Renal pelvis (tissue), 4 donors: Measurements from ENCODE around the gene PAX2. TPM values are rescaled to one million over a fixed set of nuclear protein-coding genes. Genes with fewer than 3 reads are reported as not detected.

ENCODE experiments used
- DNase-seq: peaks from one replicate; pipeline ENCODE4 v3.0.0-alpha.2; 2013
- polyA plus RNA-seq, 3 donors: library from polyadenylated mRNA; unstranded; fragments of 120-200 nt; gene quantifications; one replicate each; pipeline ENCODE4 v1.2.1, GENCODE V29; 2013; ENCODE audit not compliant: insufficient read length in 3 of 3

PAX2 gene
- polyA plus RNA-seq, 3 donors: 175 to 250 (median 236) TPM

- no peak for DNase-seq
Observed at GRCh38 chr10:100750291-100751210, 5.2 kb downstream of the PAX2 start.

GRCh38 chr10:100751211-100751933, 6.0 kb downstream of the PAX2 start:
- DNase-seq: no peak

GRCh38 chr10:100755821-100756220, 10.4 kb downstream of the PAX2 start:
- DNase-seq: no peak

- DNase-seq: no peak
Observed at GRCh38 chr10:100759331-100759730, 13.9 kb downstream of the PAX2 start.

- no peak for DNase-seq
Observed at GRCh38 chr10:100760726-100761125, 15.3 kb downstream of the PAX2 start.

GRCh38 chr10:100761191-100761590, 15.8 kb downstream of the PAX2 start:
- DNase-seq: no peak

- no peak for DNase-seq
Observed at GRCh38 chr10:100763043-100763747, 17.8 kb downstream of the PAX2 start.

GRCh38 chr10:100766693-100767421, 21.5 kb downstream of the PAX2 start:
- DNase-seq: no peak

- DNase-seq: no peak
Observed at GRCh38 chr10:100767422-100767775, 22.0 kb downstream of the PAX2 start.

- no peak for DNase-seq
Observed at GRCh38 chr10:100769481-100769880, 24.1 kb downstream of the PAX2 start.

- no peak for DNase-seq
Observed at GRCh38 chr10:100773646-100774045, 28.3 kb downstream of the PAX2 start.

GRCh38 chr10:100774223-100774622, 28.8 kb downstream of the PAX2 start:
- no peak for DNase-seq

- no peak for DNase-seq
Observed at GRCh38 chr10:100774876-100775275, 29.5 kb downstream of the PAX2 start.

GRCh38 chr10:100775386-100775785, 30.0 kb downstream of the PAX2 start:
- DNase-seq: no peak

- DNase-seq: no peak
Observed at GRCh38 chr10:100775871-100776270, 30.5 kb downstream of the PAX2 start.

GRCh38 chr10:100776671-100777070, 31.3 kb downstream of the PAX2 start:
- DNase-seq: no peak

- DNase-seq: no peak
Observed at GRCh38 chr10:100779329-100779728, 33.9 kb downstream of the PAX2 start.

GRCh38 chr10:100780324-100780723, 34.9 kb downstream of the PAX2 start:
- no peak for DNase-seq

- no peak for DNase-seq
Observed at GRCh38 chr10:100781145-100781665, 35.8 kb downstream of the PAX2 start.

- DNase-seq: no peak
Observed at GRCh38 chr10:100782461-100783244, 37.3 kb downstream of the PAX2 start.

GRCh38 chr10:100784126-100784525, 38.7 kb downstream of the PAX2 start:
- DNase-seq: no peak
